GM23338 (cell line): ENCODE results near the gene ITGA2. TPM values are rescaled to one million over a fixed set of nuclear protein-coding genes. Genes with fewer than 3 reads are reported as not detected.

Experiments
- ATAC-seq: fragments of 200-7000 bp; cut with Tn5 transposase; 3 replicates; pipeline ENCODE4 v1.9.1; 2020
- DNase-seq: peaks from one replicate; pipeline ENCODE4 v3.0.0-alpha.2; 2015; ENCODE audit warnings: low spot score
- H2AFZ ChIP-seq: fragments of 200-600 bp; sonication (generic); 2 replicates; pipeline ENCODE4 v1.8.0; 2016; ENCODE audit warnings: antibody characterized with exemption, mild to moderate bottlenecking, moderate library complexity
- H3F3A ChIP-seq: fragments of 200-600 bp; sonication (generic); replicated peaks from 2 replicates; pipeline ENCODE4 v1.8.0; 2017; ENCODE audit warnings: antibody characterized with exemption, mixed run types, low read depth
- H3K27ac ChIP-seq: fragments of 200-600 bp; sonication (generic); 2 replicates; pipeline ENCODE4 v1.6.1; 2016; ENCODE audit warnings: low read depth
- H3K27me3 ChIP-seq: fragments of 200-600 bp; sonication (generic); 2 replicates; pipeline ENCODE4 v1.8.0; 2016; ENCODE audit warnings: mild to moderate bottlenecking, mixed run types, moderate library complexity; ENCODE audit not compliant: insufficient read depth
- H3K36me3 ChIP-seq: fragments of 200-600 bp; sonication (generic); 2 replicates; pipeline ENCODE4 v1.8.0; 2016; ENCODE audit warnings: mild to moderate bottlenecking; ENCODE audit not compliant: insufficient read depth
- H3K4me1 ChIP-seq: fragments of 200-600 bp; sonication (generic); 2 replicates; pipeline ENCODE4 v1.8.0; 2016; ENCODE audit warnings: mild to moderate bottlenecking, moderate library complexity; ENCODE audit not compliant: insufficient read depth
- H3K4me2 ChIP-seq: fragments of 200-600 bp; sonication (generic); 2 replicates; pipeline ENCODE4 v1.7.1; 2017; ENCODE audit warnings: mixed run types
- H3K4me3 ChIP-seq: fragments of 200-600 bp; sonication (generic); 2 replicates; pipeline ENCODE4 v1.6.1; 2016; ENCODE audit warnings: mixed run types
- H3K79me2 ChIP-seq: fragments of 200-600 bp; sonication (generic); replicated peaks from 2 replicates; pipeline ENCODE4 v1.8.0; 2017; ENCODE audit warnings: mild to moderate bottlenecking; ENCODE audit not compliant: insufficient read depth
- H3K9me2 ChIP-seq: fragments of 200-600 bp; sonication (generic); 2 replicates; pipeline ENCODE4 v1.8.0; 2017; ENCODE audit not compliant: insufficient read depth
- H4K20me1 ChIP-seq: fragments of 200-600 bp; sonication (generic); replicated peaks from 2 replicates; pipeline ENCODE4 v1.8.0; 2017; ENCODE audit warnings: mild to moderate bottlenecking; ENCODE audit not compliant: insufficient read depth
- H3K27ac Mint-ChIP-seq: 2 replicates; pipeline ENCODE4 v1.8.0; 2020; ENCODE audit warnings: inconsistent platforms, mild to moderate bottlenecking, moderate library complexity, mixed read lengths
- H3K27me3 Mint-ChIP-seq: 3 replicates; pipeline ENCODE4 v1.8.0; 2022; ENCODE audit warnings: low read depth, mild to moderate bottlenecking, moderate library complexity, mixed read lengths, inconsistent platforms; ENCODE audit not compliant: insufficient read depth, poor library complexity
- H3K36me3 Mint-ChIP-seq: 3 replicates; pipeline ENCODE4 v1.8.0; 2021; ENCODE audit warnings: low read depth, mild to moderate bottlenecking, inconsistent platforms, moderate library complexity, mixed read lengths
- H3K4me1 Mint-ChIP-seq: 3 replicates; pipeline ENCODE4 v1.8.0; 2020; ENCODE audit warnings: mild to moderate bottlenecking, inconsistent platforms, mixed read lengths
- H3K4me3 Mint-ChIP-seq: 3 replicates; pipeline ENCODE4 v1.8.0; 2021; ENCODE audit warnings: moderate library complexity, mild to moderate bottlenecking, inconsistent platforms, mixed read lengths
- H3K9me3 Mint-ChIP-seq: 3 replicates; pipeline ENCODE4 v1.8.0; 2020; ENCODE audit warnings: moderate library complexity, mild to moderate bottlenecking, inconsistent platforms, mixed read lengths
- CREB1 ChIP-seq: fragments of 250-450 bp; sonication (Bioruptor Pico); IDR thresholded peaks from 2 replicates; pipeline ENCODE4 v1.5.0; 2020; ENCODE audit warnings: low read depth, mild to moderate bottlenecking, moderate library complexity
- EZH2 ChIP-seq: fragments of 200-600 bp; sonication (generic); IDR thresholded peaks from one replicate; pipeline ENCODE4 v1.8.0; 2017; ENCODE audit warnings: antibody characterized with exemption, mild to moderate bottlenecking, low read depth; ENCODE audit not compliant: unreplicated experiment
- EZH2phosphoT487 ChIP-seq: fragments of 200-600 bp; sonication (generic); IDR thresholded peaks from one replicate; pipeline ENCODE4 v1.8.1; 2018; ENCODE audit warnings: antibody characterized with exemption; ENCODE audit not compliant: unreplicated experiment
- POLR2AphosphoS5 ChIP-seq: IDR thresholded peaks from 2 replicates; pipeline ENCODE4 v1.6.1; 2016; ENCODE audit warnings: antibody characterized with exemption, low read depth
- STAT1 ChIP-seq: IDR thresholded peaks from one replicate; pipeline ENCODE4 v1.6.1; 2016; ENCODE audit warnings: antibody characterized with exemption; ENCODE audit not compliant: unreplicated experiment
- ZNF114 ChIP-seq: fragments of 250-450 bp; sonication (Bioruptor Pico); IDR thresholded peaks from 2 replicates; pipeline ENCODE4 v1.5.0; 2020; ENCODE audit warnings: mild to moderate bottlenecking, moderate library complexity
- polyA plus RNA-seq: library from polyadenylated mRNA; unstranded; fragments of >200 nt; fragmentation: Nextera tagmentation; extraction: Ambion mirVana; gene quantifications from 2 replicates; pipeline ENCODE4 v1.2.1, GENCODE V29; 2016
- total RNA-seq: library from RNA; depleted of rRNA; stranded (reverse); fragments of >200 nt; shearing (Covaris generic); gene quantifications from 2 replicates; pipeline ENCODE4 v1.2.3, GENCODE V29; 2014
- TF ChIP-seq, protein P1 (sequence below), 2 experiments: fragments of 200-600 bp in 1 of 2; sonication (generic) in 1 of 2; conservative IDR thresholded peaks; 2 replicates each; pipeline versions ENCODE4 v1.5.1 to v1.6.1; 2016 to 2017; ENCODE audit warnings: antibody characterized with exemption in 2 of 2, low read depth in 2 of 2, mild to moderate bottlenecking in 2 of 2, moderate library complexity in 1 of 2
- TF ChIP-seq, protein P2 (sequence below): IDR thresholded peaks from 2 replicates; pipeline ENCODE4 v1.6.1; 2016; ENCODE audit warnings: antibody characterized with exemption
- TF ChIP-seq, protein P3 (sequence below): fragments of 250-450 bp; sonication (Bioruptor Pico); IDR thresholded peaks from 2 replicates; pipeline ENCODE4 v1.5.0; 2020; ENCODE audit warnings: mild to moderate bottlenecking, moderate library complexity
- TF ChIP-seq, protein P4 (sequence below): IDR thresholded peaks from one replicate; pipeline ENCODE4 v1.6.1; 2018; ENCODE audit warnings: antibody characterized with exemption; ENCODE audit not compliant: unreplicated experiment

ITGA2 gene
- total and polyA plus RNA-seq, 2 experiments from 2014 or later = 2.6 to 7.1 TPM

DNA sequence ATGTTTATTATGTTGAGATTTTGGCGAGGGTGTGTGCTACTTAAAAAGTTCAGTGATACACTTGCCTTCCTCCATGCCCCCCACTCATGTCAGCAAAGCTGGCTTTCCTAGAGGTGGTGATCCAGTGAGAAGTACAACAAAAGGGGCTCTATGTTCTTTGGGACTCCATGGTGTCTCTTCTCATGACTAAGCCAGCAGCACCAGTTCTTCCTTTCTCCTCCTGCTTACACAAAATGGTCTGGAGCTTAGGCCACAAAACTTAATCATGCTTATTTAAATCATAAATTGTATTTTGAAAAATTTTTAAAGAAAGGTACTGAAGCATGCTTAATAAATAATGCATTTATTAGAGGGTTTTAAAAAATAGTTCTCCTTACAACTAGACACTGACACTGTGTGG is 98.0 kb downstream of the ITGA2 start (continued):
- no peak for TF ChIP-seq CREB1 (CRISPR knock-in tag)
- TF ChIP-seq, protein P1, sequence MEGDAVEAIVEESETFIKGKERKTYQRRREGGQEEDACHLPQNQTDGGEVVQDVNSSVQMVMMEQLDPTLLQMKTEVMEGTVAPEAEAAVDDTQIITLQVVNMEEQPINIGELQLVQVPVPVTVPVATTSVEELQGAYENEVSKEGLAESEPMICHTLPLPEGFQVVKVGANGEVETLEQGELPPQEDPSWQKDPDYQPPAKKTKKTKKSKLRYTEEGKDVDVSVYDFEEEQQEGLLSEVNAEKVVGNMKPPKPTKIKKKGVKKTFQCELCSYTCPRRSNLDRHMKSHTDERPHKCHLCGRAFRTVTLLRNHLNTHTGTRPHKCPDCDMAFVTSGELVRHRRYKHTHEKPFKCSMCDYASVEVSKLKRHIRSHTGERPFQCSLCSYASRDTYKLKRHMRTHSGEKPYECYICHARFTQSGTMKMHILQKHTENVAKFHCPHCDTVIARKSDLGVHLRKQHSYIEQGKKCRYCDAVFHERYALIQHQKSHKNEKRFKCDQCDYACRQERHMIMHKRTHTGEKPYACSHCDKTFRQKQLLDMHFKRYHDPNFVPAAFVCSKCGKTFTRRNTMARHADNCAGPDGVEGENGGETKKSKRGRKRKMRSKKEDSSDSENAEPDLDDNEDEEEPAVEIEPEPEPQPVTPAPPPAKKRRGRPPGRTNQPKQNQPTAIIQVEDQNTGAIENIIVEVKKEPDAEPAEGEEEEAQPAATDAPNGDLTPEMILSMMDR (conservative IDR thresholded peaks at IDR 0.05; ENCODE audit: low read depth in 2 of 2) = no peak

DNA sequence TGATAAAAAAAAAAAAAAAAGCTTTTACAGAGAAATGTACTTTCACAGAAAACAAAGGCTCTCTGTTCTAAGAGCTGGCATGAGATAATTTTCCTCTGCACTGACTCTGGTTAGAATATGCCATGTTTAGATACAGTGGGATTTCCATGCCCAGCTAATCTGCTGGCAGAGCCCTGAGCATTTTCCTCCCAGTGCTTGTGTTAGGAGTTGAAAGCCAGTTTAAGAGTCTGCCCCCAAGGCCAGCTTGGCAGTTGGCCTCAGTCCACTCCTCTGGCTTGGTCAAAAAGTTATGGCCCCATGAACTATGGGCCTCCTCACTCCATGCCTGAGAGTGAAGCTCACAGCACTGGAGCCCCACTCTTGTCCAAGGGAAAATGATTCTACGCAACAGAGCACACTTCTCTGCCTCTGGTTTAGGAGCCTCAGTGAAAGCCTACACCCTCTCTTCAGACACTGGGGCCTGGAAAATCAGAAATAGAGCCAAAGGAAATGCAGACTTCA is 98.5 kb downstream of the ITGA2 start:
- H3K4me2 ChIP-seq = no peak overlapping the region
- H3K36me3 Mint-ChIP-seq = no peaks in the 10 kb centered on the region
- H3K4me1 ChIP-seq = no peaks in the 10 kb centered on the region
- no peaks in the 10 kb centered on the region for H3K79me2 ChIP-seq
- H3K4me3 ChIP-seq = no peak overlapping the region
- no peak for DNase-seq
- H3F3A ChIP-seq = no peaks in the 10 kb centered on the region
- H3K27me3 ChIP-seq = no peaks in the 10 kb centered on the region
- no peaks in the 10 kb centered on the region for H3K9me3 Mint-ChIP-seq
- no peaks in the 10 kb centered on the region for H4K20me1 ChIP-seq
- H3K27me3 Mint-ChIP-seq = no peaks in the 10 kb centered on the region
- H3K9me2 ChIP-seq = no peaks in the 10 kb centered on the region
- H3K4me1 Mint-ChIP-seq = no peaks in the 10 kb centered on the region
- H3K36me3 ChIP-seq = no peaks in the 10 kb centered on the region
- no peak overlapping the region for H3K4me3 Mint-ChIP-seq
- H2AFZ ChIP-seq = no peak overlapping the region
- no peak overlapping the region for H3K27ac ChIP-seq
- ATAC-seq = no peak
- no peak overlapping the region for H3K27ac Mint-ChIP-seq
- TF ChIP-seq, protein P2, sequence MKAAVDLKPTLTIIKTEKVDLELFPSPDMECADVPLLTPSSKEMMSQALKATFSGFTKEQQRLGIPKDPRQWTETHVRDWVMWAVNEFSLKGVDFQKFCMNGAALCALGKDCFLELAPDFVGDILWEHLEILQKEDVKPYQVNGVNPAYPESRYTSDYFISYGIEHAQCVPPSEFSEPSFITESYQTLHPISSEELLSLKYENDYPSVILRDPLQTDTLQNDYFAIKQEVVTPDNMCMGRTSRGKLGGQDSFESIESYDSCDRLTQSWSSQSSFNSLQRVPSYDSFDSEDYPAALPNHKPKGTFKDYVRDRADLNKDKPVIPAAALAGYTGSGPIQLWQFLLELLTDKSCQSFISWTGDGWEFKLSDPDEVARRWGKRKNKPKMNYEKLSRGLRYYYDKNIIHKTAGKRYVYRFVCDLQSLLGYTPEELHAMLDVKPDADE = no peak
- no peak for TF ChIP-seq ZNF114
- TF ChIP-seq, protein P3, sequence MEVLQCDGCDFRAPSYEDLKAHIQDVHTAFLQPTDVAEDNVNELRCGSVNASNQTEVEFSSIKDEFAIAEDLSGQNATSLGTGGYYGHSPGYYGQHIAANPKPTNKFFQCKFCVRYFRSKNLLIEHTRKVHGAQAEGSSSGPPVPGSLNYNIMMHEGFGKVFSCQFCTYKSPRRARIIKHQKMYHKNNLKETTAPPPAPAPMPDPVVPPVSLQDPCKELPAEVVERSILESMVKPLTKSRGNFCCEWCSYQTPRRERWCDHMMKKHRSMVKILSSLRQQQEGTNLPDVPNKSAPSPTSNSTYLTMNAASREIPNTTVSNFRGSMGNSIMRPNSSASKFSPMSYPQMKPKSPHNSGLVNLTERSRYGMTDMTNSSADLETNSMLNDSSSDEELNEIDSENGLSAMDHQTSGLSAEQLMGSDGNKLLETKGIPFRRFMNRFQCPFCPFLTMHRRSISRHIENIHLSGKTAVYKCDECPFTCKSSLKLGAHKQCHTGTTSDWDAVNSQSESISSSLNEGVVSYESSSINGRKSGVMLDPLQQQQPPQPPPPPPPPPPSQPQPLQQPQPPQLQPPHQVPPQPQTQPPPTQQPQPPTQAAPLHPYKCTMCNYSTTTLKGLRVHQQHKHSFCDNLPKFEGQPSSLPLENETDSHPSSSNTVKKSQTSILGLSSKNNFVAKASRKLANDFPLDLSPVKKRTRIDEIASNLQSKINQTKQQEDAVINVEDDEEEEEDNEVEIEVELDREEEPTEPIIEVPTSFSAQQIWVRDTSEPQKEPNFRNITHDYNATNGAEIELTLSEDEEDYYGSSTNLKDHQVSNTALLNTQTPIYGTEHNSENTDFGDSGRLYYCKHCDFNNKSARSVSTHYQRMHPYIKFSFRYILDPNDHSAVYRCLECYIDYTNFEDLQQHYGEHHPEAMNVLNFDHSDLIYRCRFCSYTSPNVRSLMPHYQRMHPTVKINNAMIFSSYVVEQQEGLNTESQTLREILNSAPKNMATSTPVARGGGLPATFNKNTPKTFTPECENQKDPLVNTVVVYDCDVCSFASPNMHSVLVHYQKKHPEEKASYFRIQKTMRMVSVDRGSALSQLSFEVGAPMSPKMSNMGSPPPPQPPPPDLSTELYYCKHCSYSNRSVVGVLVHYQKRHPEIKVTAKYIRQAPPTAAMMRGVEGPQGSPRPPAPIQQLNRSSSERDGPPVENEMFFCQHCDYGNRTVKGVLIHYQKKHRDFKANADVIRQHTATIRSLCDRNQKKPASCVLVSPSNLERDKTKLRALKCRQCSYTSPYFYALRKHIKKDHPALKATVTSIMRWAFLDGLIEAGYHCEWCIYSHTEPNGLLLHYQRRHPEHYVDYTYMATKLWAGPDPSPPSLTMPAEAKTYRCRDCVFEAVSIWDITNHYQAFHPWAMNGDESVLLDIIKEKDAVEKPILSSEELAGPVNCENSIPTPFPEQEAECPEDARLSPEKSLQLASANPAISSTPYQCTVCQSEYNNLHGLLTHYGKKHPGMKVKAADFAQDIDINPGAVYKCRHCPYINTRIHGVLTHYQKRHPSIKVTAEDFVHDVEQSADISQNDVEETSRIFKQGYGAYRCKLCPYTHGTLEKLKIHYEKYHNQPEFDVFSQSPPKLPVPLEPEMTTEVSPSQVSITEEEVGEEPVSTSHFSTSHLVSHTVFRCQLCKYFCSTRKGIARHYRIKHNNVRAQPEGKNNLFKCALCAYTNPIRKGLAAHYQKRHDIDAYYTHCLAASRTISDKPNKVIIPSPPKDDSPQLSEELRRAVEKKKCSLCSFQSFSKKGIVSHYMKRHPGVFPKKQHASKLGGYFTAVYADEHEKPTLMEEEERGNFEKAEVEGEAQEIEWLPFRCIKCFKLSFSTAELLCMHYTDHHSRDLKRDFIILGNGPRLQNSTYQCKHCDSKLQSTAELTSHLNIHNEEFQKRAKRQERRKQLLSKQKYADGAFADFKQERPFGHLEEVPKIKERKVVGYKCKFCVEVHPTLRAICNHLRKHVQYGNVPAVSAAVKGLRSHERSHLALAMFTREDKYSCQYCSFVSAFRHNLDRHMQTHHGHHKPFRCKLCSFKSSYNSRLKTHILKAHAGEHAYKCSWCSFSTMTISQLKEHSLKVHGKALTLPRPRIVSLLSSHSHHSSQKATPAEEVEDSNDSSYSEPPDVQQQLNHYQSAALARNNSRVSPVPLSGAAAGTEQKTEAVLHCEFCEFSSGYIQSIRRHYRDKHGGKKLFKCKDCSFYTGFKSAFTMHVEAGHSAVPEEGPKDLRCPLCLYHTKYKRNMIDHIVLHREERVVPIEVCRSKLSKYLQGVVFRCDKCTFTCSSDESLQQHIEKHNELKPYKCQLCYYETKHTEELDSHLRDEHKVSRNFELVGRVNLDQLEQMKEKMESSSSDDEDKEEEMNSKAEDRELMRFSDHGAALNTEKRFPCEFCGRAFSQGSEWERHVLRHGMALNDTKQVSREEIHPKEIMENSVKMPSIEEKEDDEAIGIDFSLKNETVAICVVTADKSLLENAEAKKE (CRISPR knock-in tag) = no peak
- TF ChIP-seq STAT1 = no peak
- no peak for TF ChIP-seq POLR2AphosphoS5
- TF ChIP-seq, protein P4, sequence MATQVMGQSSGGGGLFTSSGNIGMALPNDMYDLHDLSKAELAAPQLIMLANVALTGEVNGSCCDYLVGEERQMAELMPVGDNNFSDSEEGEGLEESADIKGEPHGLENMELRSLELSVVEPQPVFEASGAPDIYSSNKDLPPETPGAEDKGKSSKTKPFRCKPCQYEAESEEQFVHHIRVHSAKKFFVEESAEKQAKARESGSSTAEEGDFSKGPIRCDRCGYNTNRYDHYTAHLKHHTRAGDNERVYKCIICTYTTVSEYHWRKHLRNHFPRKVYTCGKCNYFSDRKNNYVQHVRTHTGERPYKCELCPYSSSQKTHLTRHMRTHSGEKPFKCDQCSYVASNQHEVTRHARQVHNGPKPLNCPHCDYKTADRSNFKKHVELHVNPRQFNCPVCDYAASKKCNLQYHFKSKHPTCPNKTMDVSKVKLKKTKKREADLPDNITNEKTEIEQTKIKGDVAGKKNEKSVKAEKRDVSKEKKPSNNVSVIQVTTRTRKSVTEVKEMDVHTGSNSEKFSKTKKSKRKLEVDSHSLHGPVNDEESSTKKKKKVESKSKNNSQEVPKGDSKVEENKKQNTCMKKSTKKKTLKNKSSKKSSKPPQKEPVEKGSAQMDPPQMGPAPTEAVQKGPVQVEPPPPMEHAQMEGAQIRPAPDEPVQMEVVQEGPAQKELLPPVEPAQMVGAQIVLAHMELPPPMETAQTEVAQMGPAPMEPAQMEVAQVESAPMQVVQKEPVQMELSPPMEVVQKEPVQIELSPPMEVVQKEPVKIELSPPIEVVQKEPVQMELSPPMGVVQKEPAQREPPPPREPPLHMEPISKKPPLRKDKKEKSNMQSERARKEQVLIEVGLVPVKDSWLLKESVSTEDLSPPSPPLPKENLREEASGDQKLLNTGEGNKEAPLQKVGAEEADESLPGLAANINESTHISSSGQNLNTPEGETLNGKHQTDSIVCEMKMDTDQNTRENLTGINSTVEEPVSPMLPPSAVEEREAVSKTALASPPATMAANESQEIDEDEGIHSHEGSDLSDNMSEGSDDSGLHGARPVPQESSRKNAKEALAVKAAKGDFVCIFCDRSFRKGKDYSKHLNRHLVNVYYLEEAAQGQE = no peak
- TF ChIP-seq, protein P1 (conservative IDR thresholded peaks at IDR 0.05; ENCODE audit: low read depth in 2 of 2) = no peak
- TF ChIP-seq EZH2phosphoT487 = no peak
- no peak for TF ChIP-seq EZH2
